HG02623 (cell line): ENCODE measurements around the gene EXOC3L1.
A peak's percentile ranks its signal among the peaks of the same experiment; 100 is the strongest.

Experiments used
- ATAC-seq: cut with Tn5 transposase; IDR thresholded peaks from one replicate; pipeline ENCODE4 v1.9.1; 2021; ENCODE audit warnings: moderate library complexity; ENCODE audit not compliant: unreplicated experiment

The EXOC3L1 gene

DNA sequence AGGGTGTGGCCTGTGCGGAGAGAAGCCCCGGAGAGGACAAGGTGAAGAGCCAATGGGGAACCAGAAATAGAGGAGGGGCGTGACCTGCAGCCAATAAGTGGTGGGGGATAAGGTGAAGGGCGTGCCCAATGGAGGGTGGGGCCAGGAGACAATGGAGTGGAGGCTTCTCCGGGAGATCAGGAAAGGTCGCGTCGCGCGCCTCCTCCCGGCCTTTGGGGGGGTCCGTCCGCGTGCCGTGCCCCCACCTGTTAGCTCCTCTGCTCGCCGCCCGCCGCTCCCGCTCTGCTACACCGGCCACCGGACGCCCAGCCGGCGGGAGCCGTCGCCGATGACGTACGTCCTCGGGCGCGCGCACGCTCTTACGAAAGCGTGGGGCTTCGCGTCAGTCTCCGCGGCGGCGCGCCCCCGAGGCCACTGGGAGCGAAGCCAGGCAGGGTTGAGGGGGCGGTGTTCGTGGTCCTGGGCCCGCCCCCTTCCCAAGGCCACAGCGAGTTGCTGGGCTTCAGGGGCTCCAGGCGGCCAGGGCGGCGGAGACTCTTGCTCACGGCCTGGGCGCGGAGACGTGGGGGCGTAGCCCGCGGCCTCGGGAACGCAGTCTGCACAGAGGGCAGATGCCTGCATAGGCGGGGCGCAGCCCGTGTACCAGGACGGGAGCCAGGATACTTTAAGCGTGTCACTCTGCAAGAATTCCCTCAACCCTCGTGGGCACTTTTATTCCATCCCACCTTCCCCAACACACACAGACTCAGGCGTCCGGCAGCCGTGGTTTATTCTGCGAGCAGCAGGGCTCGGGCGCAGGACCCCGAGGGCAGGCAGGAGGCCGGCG, 6.1 kb downstream of the EXOC3L1 start, which contains the start of gene MATCAP1:
MATCAP1 (minus strand) TSS at position 337 of the 826 bp plus-strand sequence. CDS start 3,353 bp downstream, outside the sequence.
- peak; percentile 84 for ATAC-seq

GRCh38 chr16:67183284-67183626, 6.7 kb downstream of the EXOC3L1 start:
- no peak for ATAC-seq

- no peak for ATAC-seq
Measured at GRCh38 chr16:67182288-67182687, 7.6 kb downstream of the EXOC3L1 start.

DNA sequence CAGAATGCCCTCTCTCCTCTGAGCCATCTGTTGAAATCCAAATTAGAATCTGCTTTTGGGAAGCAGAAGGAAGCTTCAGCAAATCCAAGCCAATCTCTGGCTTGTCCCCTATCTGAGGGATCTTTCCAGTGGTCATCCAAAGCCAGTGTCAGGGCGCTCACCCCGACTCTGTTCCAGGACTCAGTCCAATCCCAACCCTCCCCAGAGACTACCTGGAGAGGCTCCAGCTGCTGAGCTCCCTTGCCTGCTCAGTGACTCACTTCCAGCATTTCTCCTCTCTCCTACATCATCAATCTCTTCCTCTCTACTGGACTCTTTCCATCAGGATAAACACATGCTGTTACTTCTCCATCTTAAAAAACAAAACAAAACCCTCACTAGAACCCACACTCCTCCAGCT, 8.6 kb downstream of the EXOC3L1 start:
- no peak for ATAC-seq

DNA sequence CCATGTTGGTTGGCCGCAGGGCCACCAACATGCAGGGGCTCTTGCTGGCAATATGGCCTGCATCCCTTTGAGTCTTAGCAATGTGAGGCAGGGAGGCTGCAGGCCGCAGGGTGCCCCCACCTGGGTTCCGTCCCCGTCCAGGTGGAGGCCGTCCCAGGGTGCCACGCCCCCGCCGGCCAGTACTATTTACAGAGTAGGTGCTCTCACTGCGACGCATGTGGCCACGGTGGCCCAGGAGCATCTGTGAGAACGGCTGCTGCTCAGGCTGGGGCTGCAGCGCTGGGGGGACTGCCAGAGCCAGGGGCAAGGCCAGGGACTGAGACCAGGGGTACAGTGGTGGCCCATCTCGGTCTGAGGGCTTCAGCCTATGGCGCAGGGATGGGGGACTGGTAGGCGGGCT, 9.8 kb downstream of the EXOC3L1 start:
- no peak for ATAC-seq

- ATAC-seq = no peak
Measured at GRCh38 chr16:67179421-67180080, 10.4 kb downstream of the EXOC3L1 start.

- no peak for ATAC-seq
Measured at GRCh38 chr16:67177743-67178699, 11.9 kb downstream of the EXOC3L1 start.

DNA sequence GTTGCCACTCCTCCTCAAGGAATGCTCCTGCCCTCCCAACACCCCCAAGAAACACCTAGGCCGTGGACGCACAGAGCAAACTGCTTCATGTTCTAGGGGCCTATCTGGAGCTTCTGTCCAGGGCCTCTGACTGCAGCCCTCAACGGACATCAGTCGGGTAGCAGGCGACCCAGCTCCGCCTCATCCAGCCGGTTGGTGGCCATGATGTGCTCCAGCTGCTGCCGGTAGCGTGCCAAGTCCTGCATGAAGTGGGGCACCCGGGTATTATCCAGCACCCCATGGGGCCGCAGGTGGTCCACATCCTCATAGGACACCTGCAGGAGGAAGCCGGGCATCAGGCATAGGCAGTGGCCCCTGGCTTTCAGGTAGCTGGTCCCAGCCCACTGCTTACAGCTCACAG, 13.3 kb downstream of the EXOC3L1 start:
- no peak for ATAC-seq

GRCh38 chr16:67174706-67175231, 15.2 kb downstream of the EXOC3L1 start:
- ATAC-seq = no peak

DNA sequence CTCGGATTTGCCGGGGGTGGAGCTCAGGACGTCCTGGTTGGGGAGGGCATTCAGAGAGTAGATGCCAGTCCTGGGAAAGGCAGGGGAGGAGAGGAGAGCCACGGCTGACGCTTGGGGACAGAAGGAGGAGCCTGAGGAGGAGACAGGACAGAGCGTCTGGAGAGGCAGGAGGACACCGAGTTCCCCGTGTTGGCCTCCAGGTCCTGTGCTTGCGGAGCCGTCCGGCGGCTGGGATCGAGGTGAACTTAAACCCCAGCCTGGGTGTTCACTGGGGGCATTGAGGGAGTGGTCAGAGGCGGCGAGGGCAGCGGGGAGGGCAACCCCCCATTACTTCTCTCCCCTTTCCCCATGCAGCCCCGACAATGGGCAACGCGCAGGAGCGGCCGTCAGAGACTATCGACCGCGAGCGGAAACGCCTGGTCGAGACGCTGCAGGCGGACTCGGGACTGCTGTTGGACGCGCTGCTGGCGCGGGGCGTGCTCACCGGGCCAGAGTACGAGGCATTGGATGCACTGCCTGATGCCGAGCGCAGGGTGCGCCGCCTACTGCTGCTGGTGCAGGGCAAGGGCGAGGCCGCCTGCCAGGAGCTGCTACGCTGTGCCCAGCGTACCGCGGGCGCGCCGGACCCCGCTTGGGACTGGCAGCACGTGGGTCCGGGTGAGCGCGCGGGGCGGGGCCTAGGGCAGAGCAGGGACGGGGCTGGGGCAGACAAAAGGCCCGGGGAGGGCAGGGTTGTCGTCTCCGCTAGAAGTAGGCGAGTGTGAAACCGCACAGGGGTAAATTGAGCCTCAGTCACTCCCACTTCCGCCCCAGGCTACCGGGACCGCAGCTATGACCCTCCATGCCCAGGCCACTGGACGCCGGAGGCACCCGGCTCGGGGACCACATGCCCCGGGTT, 15.9 kb downstream of the EXOC3L1 start:
- ATAC-seq = no peak

- no peak for ATAC-seq
Measured at GRCh38 chr16:67173323-67173722, 16.6 kb downstream of the EXOC3L1 start.

DNA sequence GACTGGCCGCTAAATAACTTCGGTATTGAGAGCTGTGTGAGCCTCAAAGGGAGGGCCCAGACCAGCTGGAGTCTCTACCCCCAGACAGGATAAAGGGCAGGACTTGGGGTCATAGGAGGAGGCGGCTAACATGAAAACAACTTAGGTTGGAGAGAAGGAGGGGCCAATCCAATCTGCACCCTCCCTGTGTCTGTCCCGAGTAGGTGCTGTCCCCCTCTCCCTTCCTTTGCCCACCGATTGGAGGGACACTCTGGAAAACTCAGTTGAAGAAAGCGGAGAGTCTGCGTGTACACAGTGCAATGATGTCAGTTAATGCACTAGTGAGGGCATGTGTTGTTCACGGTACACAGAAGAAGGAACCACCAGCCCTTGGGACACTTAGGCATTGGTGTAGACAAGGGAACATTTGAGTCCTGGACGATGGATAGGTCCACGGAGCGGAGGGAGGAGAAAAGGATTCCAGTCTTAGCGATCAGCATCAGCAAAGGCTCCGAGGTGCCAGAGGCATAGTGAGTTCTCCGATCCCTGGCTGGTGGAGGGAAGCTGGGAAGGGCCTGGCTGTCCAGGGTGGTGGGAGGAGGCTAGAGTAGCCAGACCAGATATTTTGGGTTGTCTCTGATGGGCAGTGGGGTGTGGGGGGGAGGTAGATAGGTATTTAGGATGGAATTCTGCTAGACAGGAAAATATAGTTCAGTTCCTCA, 18.8 kb downstream of the EXOC3L1 start:
- no peak for ATAC-seq

DNA sequence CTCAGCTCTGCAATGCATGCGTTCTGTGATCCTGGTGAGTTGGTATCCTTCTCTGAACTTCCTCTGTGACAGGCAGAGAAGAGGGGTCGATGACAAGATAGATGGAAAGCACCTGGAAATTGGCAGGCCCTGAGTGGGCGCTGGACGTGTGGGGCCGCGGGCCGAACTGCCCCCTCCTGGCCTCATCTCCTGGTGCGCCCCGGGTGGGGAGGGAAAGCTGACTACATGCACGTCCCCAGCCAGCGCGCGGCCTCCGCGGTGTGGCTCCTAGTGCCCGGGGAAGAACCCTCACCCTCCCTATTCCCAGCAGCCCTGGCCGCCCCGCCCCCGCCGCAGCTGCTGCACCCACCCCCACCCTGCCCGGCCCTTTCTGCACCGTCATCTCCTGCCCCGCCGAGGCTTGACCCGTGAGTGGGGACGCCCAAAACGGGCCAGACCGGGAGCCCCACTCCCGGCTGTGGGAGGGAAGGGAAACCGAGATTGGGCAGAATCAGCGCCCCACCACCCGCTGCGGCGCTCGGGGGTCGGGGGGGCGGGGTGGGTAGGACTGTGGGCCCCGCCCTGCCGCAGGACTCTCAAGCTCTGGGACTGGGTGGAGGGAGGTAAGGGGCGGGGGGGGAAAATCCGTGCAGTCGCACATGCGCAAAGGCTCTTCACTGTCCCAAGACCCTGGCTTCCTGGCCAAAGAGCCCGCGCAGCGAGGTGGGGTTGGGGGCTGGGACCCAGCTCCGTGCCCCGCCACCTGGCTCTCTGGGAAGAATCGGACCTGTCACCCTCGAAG, 19.6 kb downstream of the EXOC3L1 start, which contains the start of gene NOL3:
NOL3 (plus strand) TSS at position 371 of the 781 bp plus-strand sequence.
- ATAC-seq = peak; percentile 38

GRCh38 chr16:67169642-67170167, 20.2 kb downstream of the EXOC3L1 start:
- ATAC-seq = no peak

DNA sequence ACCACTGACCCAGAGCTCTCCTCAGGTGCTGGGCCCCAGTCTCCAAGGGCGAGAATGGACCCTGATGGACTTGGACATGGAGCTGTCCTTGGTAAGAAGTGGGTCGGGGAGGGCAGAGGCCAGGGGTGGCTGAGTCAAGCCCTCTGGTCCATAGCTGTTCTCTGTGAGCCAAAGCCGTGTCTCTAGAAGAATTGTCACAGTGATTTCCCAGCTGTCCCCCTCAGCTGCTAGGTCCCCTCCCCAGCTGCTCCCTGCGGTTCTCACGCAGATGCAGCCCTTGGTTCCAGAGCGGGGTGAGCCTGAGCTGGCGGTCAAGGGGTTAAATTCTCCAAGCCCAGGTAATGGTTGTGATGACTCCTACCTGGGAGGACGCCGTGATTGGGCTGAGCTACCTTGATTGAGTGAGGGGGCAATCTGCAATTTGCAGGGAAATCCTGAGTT, 20.9 kb downstream of the EXOC3L1 start:
- no peak for ATAC-seq

DNA sequence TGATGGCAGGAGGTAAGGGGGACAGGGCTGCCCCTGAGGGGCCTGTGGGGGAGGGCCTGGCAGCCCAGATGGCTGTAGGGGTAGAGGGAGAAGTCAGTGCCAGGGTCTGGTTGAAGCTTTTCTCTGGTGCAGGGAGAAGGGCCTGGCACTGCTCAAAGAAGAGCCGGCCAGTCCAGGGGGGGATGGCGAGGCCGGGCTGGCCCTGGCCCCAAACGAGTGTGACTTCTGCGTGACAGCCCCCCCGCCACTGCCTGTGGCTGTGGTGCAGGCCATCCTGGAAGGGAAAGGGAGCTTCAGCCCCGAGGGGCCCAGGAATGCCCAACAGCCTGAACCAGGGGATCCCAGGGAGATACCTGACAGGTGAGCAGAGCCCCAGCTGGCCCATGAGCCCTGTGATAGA, 22.3 kb downstream of the EXOC3L1 start:
- ATAC-seq = no peak

DNA sequence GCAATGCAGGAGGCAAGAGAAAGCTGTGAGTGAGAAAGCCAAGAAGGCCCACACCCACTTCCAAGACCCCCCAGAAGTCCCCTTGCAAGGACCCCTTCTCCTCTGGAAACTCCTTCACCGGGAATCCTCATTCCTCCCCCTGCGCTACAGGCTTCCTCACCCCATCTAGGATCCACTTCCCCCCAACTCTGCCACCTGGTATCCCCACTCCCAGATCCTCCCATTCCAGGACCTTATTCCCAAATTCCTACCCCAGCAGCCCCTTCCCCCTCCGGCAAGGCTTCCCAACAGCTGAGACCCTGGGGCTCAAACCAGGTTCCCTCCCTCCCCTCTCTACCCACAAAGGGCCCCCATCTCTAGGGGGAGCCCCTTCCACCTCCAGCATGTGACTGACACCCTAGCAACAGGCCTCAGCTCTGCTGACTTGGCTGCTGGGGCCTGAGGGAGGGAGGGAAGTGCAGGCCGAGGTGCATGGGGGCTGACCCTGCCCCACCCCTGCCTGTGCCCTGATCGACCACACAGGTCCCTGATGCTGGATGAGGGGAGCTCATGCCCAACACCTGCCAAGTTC, 23.3 kb downstream of the EXOC3L1 start:
- ATAC-seq = no peak

DNA sequence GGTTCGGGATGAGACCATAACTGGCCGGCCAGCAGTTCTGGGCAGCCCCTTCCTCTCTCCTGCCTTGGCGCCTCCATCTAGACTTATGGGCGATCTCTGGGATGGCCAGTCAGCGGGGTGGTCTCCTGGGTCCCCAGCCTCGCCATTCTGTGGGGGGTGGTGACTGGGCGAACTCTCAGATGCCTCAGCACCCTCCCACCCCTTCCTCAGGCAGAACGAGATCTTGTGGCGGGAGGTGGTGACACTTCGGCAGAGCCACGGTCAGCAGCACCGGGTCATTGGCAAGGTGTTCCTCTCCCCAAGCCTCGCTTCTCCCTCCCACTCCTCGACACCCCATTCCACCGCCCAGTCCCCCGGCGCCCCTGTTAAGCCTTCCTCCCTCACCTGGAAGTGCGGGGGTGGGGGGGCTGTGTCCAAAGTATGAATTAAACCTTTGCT, 23.8 kb downstream of the EXOC3L1 start:
- no peak for ATAC-seq
